HepG2 (cell line): ENCODE results near the gene ZFYVE28. TPM values are rescaled to one million over a fixed set of nuclear protein-coding genes. Genes with fewer than 3 reads are reported as not detected.

ENCODE experiments used
- ZNF616 ChIP-seq: sonication (generic); formaldehyde crosslinking; IDR thresholded peaks from 2 replicates; pipeline ENCODE4 v1.5.0; 2020; ENCODE audit warnings: low read depth, mild to moderate bottlenecking, missing genetic modification reagents
- ZNF841 ChIP-seq: sonication (generic); formaldehyde crosslinking; IDR thresholded peaks from 2 replicates; pipeline ENCODE4 v1.8.1; 2023; ENCODE audit warnings: missing genetic modification reagents, borderline replicate concordance
- polyA plus RNA-seq, 8 experiments: library from polyadenylated mRNA; depleted of rRNA in 3 of 8; stranded (reverse) in 7 of 8; unstranded in 1 of 8; fragments of >200 nt; fragmentation: Illumina TruSeq in 4 of 8; extraction: Trizol in 4 of 8; gene quantifications; 2 replicates each; pipeline versions ENCODE4 v1.2.1 to v1.2.3, GENCODE V29; 2011 to 2016; ENCODE audit warnings: low read depth in 4 of 8, missing spikeins in 1 of 8, mixed read lengths in 1 of 8; ENCODE audit not compliant: insufficient read depth in 1 of 8
- total RNA-seq, 5 experiments: library from RNA; depleted of rRNA; stranded (reverse); fragments of >200 nt; fragmentation: Illumina TruSeq; extraction: Trizol; gene quantifications; 2 replicates each; pipeline ENCODE4 v1.2.3, GENCODE V29; 2016; ENCODE audit warnings: low read depth in 1 of 5
- TF ChIP-seq, protein P1 (sequence below): sonication (generic); formaldehyde crosslinking; IDR thresholded peaks from 2 replicates; pipeline ENCODE4 v1.4.0; 2020; ENCODE audit warnings: missing genetic modification reagents, borderline replicate concordance
- TF ChIP-seq, protein P2 (sequence below): sonication (generic); formaldehyde crosslinking; IDR thresholded peaks from 2 replicates; pipeline ENCODE4 v1.5.1; 2020; ENCODE audit warnings: mild to moderate bottlenecking, missing genetic modification reagents, borderline replicate concordance

The ZFYVE28 gene
- total and polyA plus RNA-seq, 2 of the 13 experiments (the other 11 are each of a cell fraction or from before 2014, with no cell fraction given), result 0.12 to 0.22 TPM

DNA sequence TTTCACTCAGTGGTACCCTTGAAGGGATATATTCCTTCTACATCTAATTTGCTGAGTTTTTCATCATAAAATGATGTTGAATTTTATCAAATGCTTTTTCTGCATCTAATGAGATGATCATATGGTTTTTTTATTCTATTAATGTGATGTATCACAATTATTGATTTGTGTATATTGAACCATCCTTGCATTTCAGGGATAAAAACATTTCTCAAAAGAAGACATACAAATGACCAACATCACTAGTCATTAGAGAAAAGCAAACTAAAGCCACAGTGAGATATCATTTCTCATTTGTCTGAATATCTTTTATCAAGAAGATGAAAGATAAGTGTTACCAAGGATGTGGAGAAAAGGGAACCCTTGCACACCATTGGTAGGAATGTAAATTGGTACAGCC, 90.9 kb downstream of the ZFYVE28 start (continued):
- TF ChIP-seq, protein P1, sequence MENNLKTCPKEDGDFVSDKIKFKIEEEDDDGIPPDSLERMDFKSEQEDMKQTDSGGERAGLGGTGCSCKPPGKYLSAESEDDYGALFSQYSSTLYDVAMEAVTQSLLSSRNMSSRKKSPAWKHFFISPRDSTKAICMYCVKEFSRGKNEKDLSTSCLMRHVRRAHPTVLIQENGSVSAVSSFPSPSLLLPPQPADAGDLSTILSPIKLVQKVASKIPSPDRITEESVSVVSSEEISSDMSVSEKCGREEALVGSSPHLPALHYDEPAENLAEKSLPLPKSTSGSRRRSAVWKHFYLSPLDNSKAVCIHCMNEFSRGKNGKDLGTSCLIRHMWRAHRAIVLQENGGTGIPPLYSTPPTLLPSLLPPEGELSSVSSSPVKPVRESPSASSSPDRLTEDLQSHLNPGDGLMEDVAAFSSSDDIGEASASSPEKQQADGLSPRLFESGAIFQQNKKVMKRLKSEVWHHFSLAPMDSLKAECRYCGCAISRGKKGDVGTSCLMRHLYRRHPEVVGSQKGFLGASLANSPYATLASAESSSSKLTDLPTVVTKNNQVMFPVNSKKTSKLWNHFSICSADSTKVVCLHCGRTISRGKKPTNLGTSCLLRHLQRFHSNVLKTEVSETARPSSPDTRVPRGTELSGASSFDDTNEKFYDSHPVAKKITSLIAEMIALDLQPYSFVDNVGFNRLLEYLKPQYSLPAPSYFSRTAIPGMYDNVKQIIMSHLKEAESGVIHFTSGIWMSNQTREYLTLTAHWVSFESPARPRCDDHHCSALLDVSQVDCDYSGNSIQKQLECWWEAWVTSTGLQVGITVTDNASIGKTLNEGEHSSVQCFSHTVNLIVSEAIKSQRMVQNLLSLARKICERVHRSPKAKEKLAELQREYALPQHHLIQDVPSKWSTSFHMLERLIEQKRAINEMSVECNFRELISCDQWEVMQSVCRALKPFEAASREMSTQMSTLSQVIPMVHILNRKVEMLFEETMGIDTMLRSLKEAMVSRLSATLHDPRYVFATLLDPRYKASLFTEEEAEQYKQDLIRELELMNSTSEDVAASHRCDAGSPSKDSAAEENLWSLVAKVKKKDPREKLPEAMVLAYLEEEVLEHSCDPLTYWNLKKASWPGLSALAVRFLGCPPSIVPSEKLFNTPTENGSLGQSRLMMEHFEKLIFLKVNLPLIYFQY (CRISPR knock-in tag), result no peak
- no peak for TF ChIP-seq ZNF616
- TF ChIP-seq, protein P2, sequence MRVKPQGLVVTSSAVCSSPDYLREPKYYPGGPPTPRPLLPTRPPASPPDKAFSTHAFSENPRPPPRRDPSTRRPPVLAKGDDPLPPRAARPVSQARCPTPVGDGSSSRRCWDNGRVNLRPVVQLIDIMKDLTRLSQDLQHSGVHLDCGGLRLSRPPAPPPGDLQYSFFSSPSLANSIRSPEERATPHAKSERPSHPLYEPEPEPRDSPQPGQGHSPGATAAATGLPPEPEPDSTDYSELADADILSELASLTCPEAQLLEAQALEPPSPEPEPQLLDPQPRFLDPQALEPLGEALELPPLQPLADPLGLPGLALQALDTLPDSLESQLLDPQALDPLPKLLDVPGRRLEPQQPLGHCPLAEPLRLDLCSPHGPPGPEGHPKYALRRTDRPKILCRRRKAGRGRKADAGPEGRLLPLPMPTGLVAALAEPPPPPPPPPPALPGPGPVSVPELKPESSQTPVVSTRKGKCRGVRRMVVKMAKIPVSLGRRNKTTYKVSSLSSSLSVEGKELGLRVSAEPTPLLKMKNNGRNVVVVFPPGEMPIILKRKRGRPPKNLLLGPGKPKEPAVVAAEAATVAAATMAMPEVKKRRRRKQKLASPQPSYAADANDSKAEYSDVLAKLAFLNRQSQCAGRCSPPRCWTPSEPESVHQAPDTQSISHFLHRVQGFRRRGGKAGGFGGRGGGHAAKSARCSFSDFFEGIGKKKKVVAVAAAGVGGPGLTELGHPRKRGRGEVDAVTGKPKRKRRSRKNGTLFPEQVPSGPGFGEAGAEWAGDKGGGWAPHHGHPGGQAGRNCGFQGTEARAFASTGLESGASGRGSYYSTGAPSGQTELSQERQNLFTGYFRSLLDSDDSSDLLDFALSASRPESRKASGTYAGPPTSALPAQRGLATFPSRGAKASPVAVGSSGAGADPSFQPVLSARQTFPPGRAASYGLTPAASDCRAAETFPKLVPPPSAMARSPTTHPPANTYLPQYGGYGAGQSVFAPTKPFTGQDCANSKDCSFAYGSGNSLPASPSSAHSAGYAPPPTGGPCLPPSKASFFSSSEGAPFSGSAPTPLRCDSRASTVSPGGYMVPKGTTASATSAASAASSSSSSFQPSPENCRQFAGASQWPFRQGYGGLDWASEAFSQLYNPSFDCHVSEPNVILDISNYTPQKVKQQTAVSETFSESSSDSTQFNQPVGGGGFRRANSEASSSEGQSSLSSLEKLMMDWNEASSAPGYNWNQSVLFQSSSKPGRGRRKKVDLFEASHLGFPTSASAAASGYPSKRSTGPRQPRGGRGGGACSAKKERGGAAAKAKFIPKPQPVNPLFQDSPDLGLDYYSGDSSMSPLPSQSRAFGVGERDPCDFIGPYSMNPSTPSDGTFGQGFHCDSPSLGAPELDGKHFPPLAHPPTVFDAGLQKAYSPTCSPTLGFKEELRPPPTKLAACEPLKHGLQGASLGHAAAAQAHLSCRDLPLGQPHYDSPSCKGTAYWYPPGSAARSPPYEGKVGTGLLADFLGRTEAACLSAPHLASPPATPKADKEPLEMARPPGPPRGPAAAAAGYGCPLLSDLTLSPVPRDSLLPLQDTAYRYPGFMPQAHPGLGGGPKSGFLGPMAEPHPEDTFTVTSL (CRISPR knock-in tag), result no peak
- no peak for TF ChIP-seq ZNF841 (CRISPR knock-in tag)
